ENCODE measurements around the gene GNAQ.

- no peak for TF ChIP-seq GATA3 (IDR thresholded peaks at IDR 0.05; ENCODE audit: low read depth, low read length)
- no peak for TF ChIP-seq GATA2 (IDR thresholded peaks at IDR 0.05; ENCODE audit: low read depth, low read length)
Measured at GRCh38 chr9:77954666-77955015, 77.0 kb downstream of the GNAQ start.

Measured in SH-SY5Y (cell line).